K562 (cell line): Measurements from ENCODE around the gene ARHGEF4. TPM values are rescaled to one million over a fixed set of nuclear protein-coding genes. Genes with fewer than 3 reads are reported as not detected.

Experiments
- ATAC-seq: fragments of 200-7000 bp; cut with Tn5 transposase; 3 replicates; pipeline ENCODE4 v1.9.1; 2020; ENCODE audit warnings: moderate library complexity
- BruUV-seq: library from RNA; stranded (reverse); fragments of 400-500 nt; replicated peaks from 2 replicates; lab custom pipeline; 2021; lab: Mats Ljungman, UMichigan
- CTCF ChIA-PET: fragments of 300-600 bp; formaldehyde crosslinking; extraction: SDS; loops from one replicate; lab custom pipeline; 2021; ENCODE audit warnings: low intra/inter-chr PET ratio; lab: Yijun Ruan, JAX
- POLR2A ChIA-PET: fragments of 300-600, 350-650 bp; sonication (Branson Sonifier 250); formaldehyde crosslinking; extraction: SDS; loops from one replicate; lab custom pipeline; 2021; ENCODE audit warnings: antibody characterized with exemption, inconsistent platforms; lab: Yijun Ruan, JAX
- DNase-seq, 4 experiments: peaks; one replicate each; pipeline versions ENCODE4 v3.0.0 to v3.0.0-alpha.2; 2011 to 2018; ENCODE audit warnings: low spot score in 3 of 4, mixed read lengths in 3 of 4; ENCODE audit errors: extremely low read depth in 1 of 4
- FAIRE-seq: peaks from 2 replicates; lab custom pipeline; 2011; peaks lifted over from hg19 to GRCh38; lab: Jason Lieb, UNC
- H2AFZ ChIP-seq: 2 replicates; pipeline ENCODE4 v1.6.0; 2011; ENCODE audit warnings: low read depth, low read length, control low read depth, inconsistent platforms
- H3K27ac ChIP-seq: fragments of 200-600 bp; 3 replicates; pipeline ENCODE4 v1.8.0; 2011; ENCODE audit warnings: low read depth, mild to moderate bottlenecking, control low read depth, inconsistent platforms, low read length, moderate library complexity, mixed read lengths; ENCODE audit errors: extremely low read depth
- H3K27me3 ChIP-seq, 2 experiments: fragments of 300-600 bp in 1 of 2; 2 replicates in 1 of 2; 3 replicates in 1 of 2; pipeline versions ENCODE4 v1.6.0 to v1.8.0; 2011; ENCODE audit warnings: inconsistent platforms in 2 of 2, low read length in 2 of 2, mild to moderate bottlenecking in 1 of 2, mixed read lengths in 1 of 2, moderate library complexity in 1 of 2; ENCODE audit not compliant: control insufficient read depth in 2 of 2, insufficient read depth in 2 of 2
- H3K36me3 ChIP-seq: fragments of 300-600 bp; 3 replicates; pipeline ENCODE4 v1.8.0; 2011; ENCODE audit warnings: mild to moderate bottlenecking, low read length, inconsistent platforms; ENCODE audit not compliant: control insufficient read depth, insufficient read depth
- H3K4me1 ChIP-seq, 2 experiments: fragments of 200-600 bp in 1 of 2; replicated peaks in 1 of 2; 2 replicates in 1 of 2; 3 replicates in 1 of 2; pipeline versions ENCODE4 v1.5.1 to v1.8.0; 2011; ENCODE audit warnings: inconsistent platforms in 2 of 2, low read length in 2 of 2, mild to moderate bottlenecking in 1 of 2, mixed read lengths in 1 of 2, moderate library complexity in 1 of 2; ENCODE audit not compliant: control insufficient read depth in 2 of 2, insufficient read depth in 2 of 2
- H3K4me2 ChIP-seq: 2 replicates; pipeline ENCODE4 v1.6.1; 2011; ENCODE audit warnings: low read length, control low read depth, inconsistent platforms, mixed read lengths; ENCODE audit not compliant: insufficient read depth
- H3K4me3 ChIP-seq: fragments of 200-600 bp; sonication (generic), shearing (Covaris generic); 2 replicates; pipeline ENCODE4 v1.5.1; 2016; ENCODE audit warnings: control low read depth, inconsistent platforms
- H3K79me2 ChIP-seq: fragments of 200-600 bp; 3 replicates; pipeline ENCODE4 v1.8.0; 2011; ENCODE audit warnings: low read length, inconsistent platforms; ENCODE audit not compliant: control insufficient read depth, insufficient read depth
- H3K9ac ChIP-seq, 2 experiments: 2 replicates each; pipeline versions ENCODE4 v1.6.0 to v1.6.1; 2011; ENCODE audit warnings: low read depth in 2 of 2, low read length in 2 of 2, control low read depth in 1 of 2, inconsistent platforms in 1 of 2, mild to moderate bottlenecking in 1 of 2, mixed read lengths in 1 of 2; ENCODE audit not compliant: insufficient read depth in 1 of 2
- H3K9me1 ChIP-seq: one replicate; pipeline ENCODE4 v1.6.0; 2011; ENCODE audit warnings: inconsistent platforms, mild to moderate bottlenecking, low read length, moderate library complexity; ENCODE audit not compliant: control insufficient read depth, insufficient read depth
- H3K9me3 ChIP-seq: replicated peaks from 2 replicates; pipeline ENCODE4 v1.5.1; 2011; ENCODE audit warnings: low read depth, low read length, inconsistent platforms; ENCODE audit not compliant: control insufficient read depth, insufficient read depth
- H4K20me1 ChIP-seq: replicated peaks from 2 replicates; pipeline ENCODE4 v1.6.1; 2011; ENCODE audit warnings: low read length, inconsistent platforms, mixed read lengths; ENCODE audit not compliant: control insufficient read depth, insufficient read depth
- BRF1 ChIP-seq: IDR thresholded peaks from 3 replicates; pipeline ENCODE4 v1.6.1; 2011; ENCODE audit warnings: borderline replicate concordance, mild to moderate bottlenecking; ENCODE audit not compliant: insufficient read length; ENCODE audit errors: extremely low read depth
- CBFA2T3 ChIP-seq: fragments of 450-650 bp; IDR thresholded peaks from 2 replicates; pipeline ENCODE4 v1.6.1; 2017
- CCNT2 ChIP-seq: IDR thresholded peaks from 2 replicates; pipeline ENCODE4 v1.6.1; 2011; ENCODE audit warnings: borderline replicate concordance, low read depth, mild to moderate bottlenecking, moderate library complexity, mixed read lengths, low read length; ENCODE audit not compliant: insufficient read length; ENCODE audit errors: extremely low read depth
- CGGBP1 ChIP-seq: fragments of 250-450 bp; sonication (Bioruptor Pico); IDR thresholded peaks from 2 replicates; pipeline ENCODE4 v1.9.0; 2021; ENCODE audit warnings: mild to moderate bottlenecking
- E2F4 ChIP-seq: sonication (generic); formaldehyde crosslinking; IDR thresholded peaks from 2 replicates; pipeline ENCODE4 v1.8.0; 2022; ENCODE audit warnings: mild to moderate bottlenecking, low read depth, missing genetic modification reagents
- EGR1 ChIP-seq: fragments of 450-650 bp; conservative IDR thresholded peaks from 2 replicates; pipeline ENCODE4 v1.6.1; 2017; ENCODE audit warnings: mild to moderate bottlenecking
- FOXA3 ChIP-seq, 2 experiments: fragments of 450-650 bp in 1 of 2; sonication (generic) in 1 of 2; formaldehyde crosslinking; IDR thresholded peaks in 1 of 2; conservative IDR thresholded peaks in 1 of 2; 2 replicates each; pipeline versions ENCODE4 v1.4.0 to v1.8.0; 2020 to 2022; ENCODE audit warnings: mild to moderate bottlenecking in 2 of 2, missing genetic modification reagents in 1 of 2
- NELFE ChIP-seq: IDR thresholded peaks from 2 replicates; pipeline ENCODE4 v1.6.1; 2011; ENCODE audit warnings: mild to moderate bottlenecking; ENCODE audit not compliant: insufficient read depth, insufficient read length
- NUFIP1 ChIP-seq: fragments of 450-650 bp; IDR thresholded peaks from 2 replicates; pipeline ENCODE4 v1.6.1; 2018; ENCODE audit not compliant: partially characterized antibody
- POLR2AphosphoS2 ChIP-seq: IDR thresholded peaks from 2 replicates; pipeline ENCODE4 v1.6.1; 2012; ENCODE audit warnings: low read length, improper control_type of control experiment
- SPI1 ChIP-seq: IDR thresholded peaks from 2 replicates; pipeline ENCODE4 v1.6.1; 2011; ENCODE audit warnings: low read depth, low read length, control low read depth, borderline replicate concordance
- ZNF134 ChIP-seq: fragments of 250-450 bp; sonication (Bioruptor Pico); conservative IDR thresholded peaks from 2 replicates; pipeline ENCODE4 v1.4.0; 2020
- WGBS: fragments of 100-300 bp; shearing (Covaris generic); methylation state at CpG from one replicate; pipeline ENCODE4 v1.1.6; 2016; ENCODE audit warnings: low coverage, mixed read lengths; ENCODE audit not compliant: insufficient coverage; ENCODE audit errors: missing lambda C conversion rate; 5-methylcytosine and 5-hydroxymethylcytosine counted together
- in situ Hi-C: fragments of 300-500 bp; cut with MboI; formaldehyde crosslinking; loops from 4 replicates; pipeline ENCODE4 v1.15.0; 2018; ENCODE audit warnings: inconsistent platforms, mixed read lengths
- intact Hi-C: fragments of 100-400 bp; cut with micrococcal nuclease; formaldehyde crosslinking; loops from 2 replicates; pipeline ENCODE4 v1.14.2; 2022
- polyA plus RNA-seq, 8 experiments: library from polyadenylated mRNA; depleted of rRNA in 4 of 8; stranded (reverse) in 5 of 8; unstranded in 3 of 8; fragments of >200 nt; fragmentation: Nextera tagmentation in 2 of 8; fragmentation: Illumina TruSeq in 1 of 8; extraction: Ambion mirVana in 2 of 8; extraction: Trizol in 1 of 8; gene quantifications; 2 replicates each; pipeline versions ENCODE4 v1.2.1 to v1.2.3, GENCODE V29; 2011 to 2014; ENCODE audit warnings: inconsistent platforms in 1 of 8, missing spikeins in 1 of 8
- total RNA-seq, 7 experiments: library from RNA; depleted of rRNA in 6 of 7; stranded (reverse); fragments of >200 nt in 6 of 7; fragmentation: Illumina TruSeq in 2 of 7; extraction: Trizol in 2 of 7; gene quantifications; 2 replicates each; pipeline versions ENCODE4 v1.2.1 to v1.2.3, GENCODE V29; 2011 to 2021; ENCODE audit warnings: low replicate concordance in 1 of 7
- TF ChIP-seq, protein P1 (sequence below): sonication (generic); formaldehyde crosslinking; IDR thresholded peaks from 2 replicates; pipeline ENCODE4 v1.8.0; 2022; ENCODE audit warnings: mild to moderate bottlenecking, missing genetic modification reagents
- TF ChIP-seq, protein P2 (sequence below): IDR thresholded peaks from 3 replicates; pipeline ENCODE4 v1.6.1; 2011; ENCODE audit warnings: borderline replicate concordance, mild to moderate bottlenecking; ENCODE audit not compliant: insufficient read length, insufficient read depth
- TF ChIP-seq, protein P3 (sequence below): fragments of 450-650 bp; formaldehyde crosslinking; conservative IDR thresholded peaks from 2 replicates; pipeline ENCODE4 v1.4.0; 2022; ENCODE audit warnings: mild to moderate bottlenecking, missing genetic modification characterization
- TF ChIP-seq, protein P4 (sequence below): fragments of 450-650 bp; IDR thresholded peaks from 2 replicates; pipeline ENCODE4 v1.6.1; 2017; ENCODE audit warnings: mild to moderate bottlenecking, moderate library complexity

ARHGEF4 gene
- total and polyA plus RNA-seq, 9 of the 15 experiments (the other 6 are each of a cell fraction or from before 2014, with no cell fraction given), result not detected

DNA sequence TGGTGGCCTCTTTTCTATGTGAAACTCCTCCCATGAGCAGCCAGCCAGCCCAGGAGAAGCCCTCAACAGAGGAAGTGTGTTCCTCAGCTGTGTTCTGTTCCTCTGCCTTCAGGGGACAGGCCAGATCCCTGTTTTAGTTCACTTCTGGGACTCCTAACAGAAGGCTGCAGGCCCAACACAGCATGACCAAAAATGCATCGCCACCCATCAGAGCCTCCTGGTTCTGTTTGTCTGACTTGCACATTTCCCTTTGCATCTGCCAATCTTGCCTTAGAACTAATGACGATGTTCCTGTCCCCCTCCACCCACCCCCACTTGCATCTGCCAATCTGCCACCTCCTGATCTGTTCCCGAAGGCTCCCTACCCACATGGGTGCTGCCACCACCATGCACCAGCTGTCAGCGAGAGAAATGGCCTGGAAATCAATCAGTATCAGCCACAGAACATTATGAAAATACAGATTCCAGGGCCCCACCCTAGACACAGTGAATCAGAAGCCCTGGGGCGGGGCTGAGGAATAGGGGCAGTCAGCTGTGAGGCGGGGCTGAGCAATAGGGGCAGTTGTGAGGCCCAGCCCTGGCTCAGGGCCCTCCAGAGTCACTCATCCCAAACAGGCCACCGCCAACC lies 205.5 kb downstream of the ARHGEF4 start:
- Histone ChIP-seq H3K79me2 (no peaks in the 10 kb centered on the region), H3K9me1 (peaks cover 4% of the 10 kb centered on the region), H3K27me3 (peaks cover 0 to 3% of the 10 kb centered on the region in 2 experiments; a peak in 1 of 5 replicates), H3K27ac (no peak overlapping the region), H2AFZ (no peak overlapping the region), H4K20me1 (peaks cover 6% of the 10 kb centered on the region), H3K4me3 (no peak overlapping the region), H3K9me3 (no peaks in the 10 kb centered on the region), H3K36me3 (peaks cover 8% of the 10 kb centered on the region; the same call in 2 of the 3 replicates), H3K9ac (no peak overlapping the region), H3K4me1 (peaks cover 2 to 29% of the 10 kb centered on the region in 2 experiments; a peak in 4 of 5 replicates), H3K4me2 (no peak overlapping the region)
- FAIRE-seq (peak; percentile 23), ATAC-seq (peak; percentile 55), DNase-seq (peak; percentile 22 to 53 (median 42))
- no TSS peak for BruUV-seq
- POLR2A ChIA-PET, result no interaction called here
- 49% methylated on average over 7 of the region's 7 CpGs for WGBS
- CTCF ChIA-PET, result no interaction called here
- in situ Hi-C loops (no loop called here), intact Hi-C loops (no loop called here)
- 0 out of 2 replicates have a peak, but pooled peaks have one; percentile 2 for TF ChIP-seq SPI1
- TF ChIP-seq BRF1, result no peak
- TF ChIP-seq, protein P1, sequence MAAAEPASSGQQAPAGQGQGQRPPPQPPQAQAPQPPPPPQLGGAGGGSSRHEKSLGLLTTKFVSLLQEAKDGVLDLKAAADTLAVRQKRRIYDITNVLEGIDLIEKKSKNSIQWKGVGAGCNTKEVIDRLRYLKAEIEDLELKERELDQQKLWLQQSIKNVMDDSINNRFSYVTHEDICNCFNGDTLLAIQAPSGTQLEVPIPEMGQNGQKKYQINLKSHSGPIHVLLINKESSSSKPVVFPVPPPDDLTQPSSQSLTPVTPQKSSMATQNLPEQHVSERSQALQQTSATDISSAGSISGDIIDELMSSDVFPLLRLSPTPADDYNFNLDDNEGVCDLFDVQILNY (CRISPR knock-in tag), result no peak
- no peak for TF ChIP-seq EGR1
- TF ChIP-seq, protein P2, sequence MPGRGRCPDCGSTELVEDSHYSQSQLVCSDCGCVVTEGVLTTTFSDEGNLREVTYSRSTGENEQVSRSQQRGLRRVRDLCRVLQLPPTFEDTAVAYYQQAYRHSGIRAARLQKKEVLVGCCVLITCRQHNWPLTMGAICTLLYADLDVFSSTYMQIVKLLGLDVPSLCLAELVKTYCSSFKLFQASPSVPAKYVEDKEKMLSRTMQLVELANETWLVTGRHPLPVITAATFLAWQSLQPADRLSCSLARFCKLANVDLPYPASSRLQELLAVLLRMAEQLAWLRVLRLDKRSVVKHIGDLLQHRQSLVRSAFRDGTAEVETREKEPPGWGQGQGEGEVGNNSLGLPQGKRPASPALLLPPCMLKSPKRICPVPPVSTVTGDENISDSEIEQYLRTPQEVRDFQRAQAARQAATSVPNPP, result no peak
- no peak for TF ChIP-seq CGGBP1 (CRISPR knock-in tag)
- no peak for TF ChIP-seq E2F4 (CRISPR knock-in tag)
- no peak for TF ChIP-seq FOXA3 (CRISPR knock-in tag; conservative IDR thresholded peaks at IDR 0.05 in 1 of 2, IDR thresholded peaks at IDR 0.05 in 1 of 2)
- TF ChIP-seq, protein P3, sequence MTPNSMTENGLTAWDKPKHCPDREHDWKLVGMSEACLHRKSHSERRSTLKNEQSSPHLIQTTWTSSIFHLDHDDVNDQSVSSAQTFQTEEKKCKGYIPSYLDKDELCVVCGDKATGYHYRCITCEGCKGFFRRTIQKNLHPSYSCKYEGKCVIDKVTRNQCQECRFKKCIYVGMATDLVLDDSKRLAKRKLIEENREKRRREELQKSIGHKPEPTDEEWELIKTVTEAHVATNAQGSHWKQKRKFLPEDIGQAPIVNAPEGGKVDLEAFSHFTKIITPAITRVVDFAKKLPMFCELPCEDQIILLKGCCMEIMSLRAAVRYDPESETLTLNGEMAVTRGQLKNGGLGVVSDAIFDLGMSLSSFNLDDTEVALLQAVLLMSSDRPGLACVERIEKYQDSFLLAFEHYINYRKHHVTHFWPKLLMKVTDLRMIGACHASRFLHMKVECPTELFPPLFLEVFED (CRISPR knock-in tag), result no peak
- no peak for TF ChIP-seq NELFE
- peak; percentile 46 for TF ChIP-seq CBFA2T3
- TF ChIP-seq ZNF134 (CRISPR knock-in tag), result no peak
- no peak for TF ChIP-seq POLR2AphosphoS2
- TF ChIP-seq, protein P4, sequence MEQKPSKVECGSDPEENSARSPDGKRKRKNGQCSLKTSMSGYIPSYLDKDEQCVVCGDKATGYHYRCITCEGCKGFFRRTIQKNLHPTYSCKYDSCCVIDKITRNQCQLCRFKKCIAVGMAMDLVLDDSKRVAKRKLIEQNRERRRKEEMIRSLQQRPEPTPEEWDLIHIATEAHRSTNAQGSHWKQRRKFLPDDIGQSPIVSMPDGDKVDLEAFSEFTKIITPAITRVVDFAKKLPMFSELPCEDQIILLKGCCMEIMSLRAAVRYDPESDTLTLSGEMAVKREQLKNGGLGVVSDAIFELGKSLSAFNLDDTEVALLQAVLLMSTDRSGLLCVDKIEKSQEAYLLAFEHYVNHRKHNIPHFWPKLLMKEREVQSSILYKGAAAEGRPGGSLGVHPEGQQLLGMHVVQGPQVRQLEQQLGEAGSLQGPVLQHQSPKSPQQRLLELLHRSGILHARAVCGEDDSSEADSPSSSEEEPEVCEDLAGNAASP, result no peak
- no peak for TF ChIP-seq NUFIP1
- no peak for TF ChIP-seq CCNT2
